ENCODE measurements around the gene MPP1. TPM values are rescaled to one million over a fixed set of nuclear protein-coding genes. Genes with fewer than 3 reads are reported as not detected.
A peak's percentile ranks its signal among the peaks of the same experiment; 100 is the strongest.

Gene MPP1
- total and polyA plus RNA-seq, 9 of the 15 experiments (the other 6 are each of a cell fraction or from before 2014, with no cell fraction given) = 227 to 395 (median 283) TPM

DNA sequence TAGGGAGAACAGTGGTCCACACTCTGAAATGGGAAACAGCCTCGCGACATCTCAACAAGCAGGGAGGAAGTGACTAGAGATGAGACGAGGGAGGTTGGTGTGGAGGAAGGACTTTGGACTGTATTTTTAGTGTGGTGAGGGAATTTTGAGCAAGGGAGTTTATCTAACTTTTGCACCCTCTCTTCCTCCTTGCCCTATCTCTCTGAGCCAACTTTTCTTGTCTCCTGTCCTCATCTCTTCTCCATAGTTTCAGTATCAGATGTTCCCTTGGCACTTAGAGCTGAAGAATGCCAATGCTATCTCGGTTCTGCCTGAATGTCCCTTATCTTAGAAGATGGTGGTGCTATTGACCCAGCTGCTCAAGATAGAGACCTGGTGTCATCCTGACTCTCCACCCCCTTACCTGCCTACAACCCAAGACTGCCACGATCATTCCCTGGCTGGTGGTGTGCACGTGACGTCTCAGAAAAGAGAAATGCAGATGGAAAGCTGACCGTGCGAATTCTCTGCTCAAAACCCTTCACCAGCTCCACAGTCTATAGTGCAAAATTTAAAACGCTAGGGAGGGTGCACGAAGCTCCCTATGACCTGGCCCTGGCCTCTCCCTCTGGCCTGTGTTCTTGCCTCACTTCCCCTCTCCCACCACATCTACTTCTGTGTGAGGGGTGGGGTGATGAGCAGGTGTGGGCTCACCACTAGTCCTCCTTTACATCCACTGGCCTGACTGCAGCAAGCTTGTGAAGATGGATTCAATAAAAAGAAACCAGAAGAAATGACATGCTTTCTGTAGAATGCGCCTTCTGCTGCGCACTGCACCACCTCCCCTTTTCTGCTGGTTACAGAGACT lies 20.9 kb downstream of the MPP1 start (continued):
- TF ChIP-seq TEAD2 (tag; IDR thresholded peaks at IDR 0.05) = no peak
- no peak for TF ChIP-seq NFIX (CRISPR knock-in tag; IDR thresholded peaks at IDR 0.05; ENCODE audit: low read depth)
- peak; percentile 77 for TF ChIP-seq ARID1B (IDR thresholded peaks at IDR 0.05)
- TF ChIP-seq ZNF445 (CRISPR knock-in tag; IDR thresholded peaks at IDR 0.05; ENCODE audit: low read depth) = no peak
- TF ChIP-seq, protein P1, sequence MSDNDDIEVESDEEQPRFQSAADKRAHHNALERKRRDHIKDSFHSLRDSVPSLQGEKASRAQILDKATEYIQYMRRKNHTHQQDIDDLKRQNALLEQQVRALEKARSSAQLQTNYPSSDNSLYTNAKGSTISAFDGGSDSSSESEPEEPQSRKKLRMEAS (CRISPR knock-in tag; IDR thresholded peaks at IDR 0.05) = no peak
- 0 out of 2 replicates have a peak, but pooled peaks have one; percentile 57 for TF ChIP-seq ZNF592 (IDR thresholded peaks at IDR 0.05)
- no peak for TF ChIP-seq RFX7 (CRISPR knock-in tag; IDR thresholded peaks at IDR 0.05)
- no peak for TF ChIP-seq THRA (IDR thresholded peaks at IDR 0.05)
- peak; percentile 72 for TF ChIP-seq CBFA2T2 (conservative IDR thresholded peaks at IDR 0.05)
- TF ChIP-seq, protein P2, sequence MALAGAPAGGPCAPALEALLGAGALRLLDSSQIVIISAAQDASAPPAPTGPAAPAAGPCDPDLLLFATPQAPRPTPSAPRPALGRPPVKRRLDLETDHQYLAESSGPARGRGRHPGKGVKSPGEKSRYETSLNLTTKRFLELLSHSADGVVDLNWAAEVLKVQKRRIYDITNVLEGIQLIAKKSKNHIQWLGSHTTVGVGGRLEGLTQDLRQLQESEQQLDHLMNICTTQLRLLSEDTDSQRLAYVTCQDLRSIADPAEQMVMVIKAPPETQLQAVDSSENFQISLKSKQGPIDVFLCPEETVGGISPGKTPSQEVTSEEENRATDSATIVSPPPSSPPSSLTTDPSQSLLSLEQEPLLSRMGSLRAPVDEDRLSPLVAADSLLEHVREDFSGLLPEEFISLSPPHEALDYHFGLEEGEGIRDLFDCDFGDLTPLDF (CRISPR knock-in tag; IDR thresholded peaks at IDR 0.05) = no peak
- TF ChIP-seq ZBED1 (IDR thresholded peaks at IDR 0.05) = no peak
- TF ChIP-seq SUPT5H (IDR thresholded peaks at IDR 0.05) = peak; percentile 49; the same call in 1 of the 2 replicates
- 0 out of 4 replicates have a peak, but pooled peaks of 1 of the 2 experiments have one; percentile 7 for TF ChIP-seq RCOR1 (IDR thresholded peaks at IDR 0.05; ENCODE audit: borderline replicate concordance in 1 of 2, low read depth in 2 of 2, low read length in 2 of 2)
- TF ChIP-seq RAD21 (CRISPR knock-in tag; conservative IDR thresholded peaks at IDR 0.05 in 1 of 2, IDR thresholded peaks at IDR 0.05 in 1 of 2) = no peak
- TF ChIP-seq ZNF639 (CRISPR knock-in tag; conservative IDR thresholded peaks at IDR 0.05 in 1 of 2, IDR thresholded peaks at IDR 0.05 in 1 of 2) = 0 out of 4 replicates have a peak, but pooled peaks of 1 of the 2 experiments have one; percentile 71
- TF ChIP-seq BACH1 (tag; IDR thresholded peaks at IDR 0.05) = no peak
- TF ChIP-seq ADNP (tag; IDR thresholded peaks at IDR 0.05) = no peak
- TF ChIP-seq COPS2 (conservative IDR thresholded peaks at IDR 0.05) = no peak
- TF ChIP-seq TCF3 (CRISPR knock-in tag; IDR thresholded peaks at IDR 0.05) = peak; percentile 75
